Upper lobe of left lung (tissue), 6 donors: ENCODE results near the gene TP53I13. TPM values are rescaled to one million over a fixed set of nuclear protein-coding genes. Genes with fewer than 3 reads are reported as not detected.

Experiments
- ATAC-seq, 2 donors: fragments of 200-7000 bp; cut with Tn5 transposase; one replicate each; pipeline ENCODE4 v1.9.1; 2022; ENCODE audit warnings: mild to moderate bottlenecking in 2 of 2, moderate library complexity in 2 of 2; ENCODE audit not compliant: low FRiP score in 2 of 2
- DNase-seq, 2 donors: peaks; one replicate each; pipeline ENCODE4 v3.0.0-alpha.2; 2019 to 2020
- H3K27ac ChIP-seq, 4 donors: fragments of 200-600 bp; sonication (generic); one replicate each; pipeline ENCODE4 v1.5.1; 2016 to 2019
- H3K27me3 ChIP-seq, 4 donors: fragments of 200-600 bp; sonication (generic); one replicate each; pipeline ENCODE4 v1.5.1; 2017 to 2019
- H3K36me3 ChIP-seq, 4 donors: fragments of 200-600 bp; sonication (generic); one replicate each; pipeline ENCODE4 v1.5.1; 2016 to 2019
- H3K4me1 ChIP-seq, 4 donors: fragments of 200-600 bp; sonication (generic); one replicate each; pipeline ENCODE4 v1.5.1; 2018 to 2019
- H3K4me3 ChIP-seq, 4 donors: fragments of 200-600 bp; sonication (generic); one replicate each; pipeline ENCODE4 v1.5.1; 2017 to 2019; ENCODE audit warnings: mild to moderate bottlenecking in 2 of 4, moderate library complexity in 1 of 4
- H3K9me3 ChIP-seq, 4 donors: fragments of 200-600 bp; sonication (generic); one replicate each; pipeline ENCODE4 v1.5.1; 2018 to 2019
- EP300 ChIP-seq, 4 donors: sonication (generic); formaldehyde crosslinking; IDR thresholded peaks; one replicate each; pipeline ENCODE4 v1.5.1; 2017; ENCODE audit warnings: antibody characterized with exemption in 4 of 4, control low read depth in 2 of 4
- POLR2A ChIP-seq, 4 donors: fragments of 450-650 bp; IDR thresholded peaks; one replicate each; pipeline ENCODE4 v1.5.1; 2016 to 2017; ENCODE audit warnings: antibody characterized with exemption in 4 of 4, mild to moderate bottlenecking in 2 of 4
- POLR2AphosphoS5 ChIP-seq, 2 donors: sonication (generic); formaldehyde crosslinking; IDR thresholded peaks; one replicate each; pipeline ENCODE4 v1.5.1; 2017; ENCODE audit warnings: antibody characterized with exemption in 2 of 2
- WGBS, 2 donors: methylation state at CpG; one replicate each; pipeline ENCODE4 v1.1.5; 2017 to 2018; 5-methylcytosine and 5-hydroxymethylcytosine counted together
- total RNA-seq, 6 donors: library from RNA; depleted of rRNA in 4 of 6; stranded (reverse); fragments of >200 nt in 4 of 6; gene quantifications; one replicate each; pipeline versions ENCODE4 v1.1.0 to v1.2.1, GENCODE V29; 2016 to 2021
- TF ChIP-seq, protein P1 (sequence below), 6 experiments: fragments of 450-650 bp in 4 of 6; fragments of 200-600 bp in 2 of 6; sonication (generic) in 2 of 6; IDR thresholded peaks; one replicate each; pipeline ENCODE4 v1.5.1; 2016 to 2019; ENCODE audit warnings: antibody characterized with exemption in 6 of 6
- donor health status: DM: no; HTN: no; CAD: no; lungs with moderate emphysema.
- donor health status: DM: no; HTN: yes; CAD: no; lungs with severe emphysema.

Gene TP53I13
- total RNA-seq, 6 donors from 2014 or later = 57.3 to 178 (median 75.4) TPM

DNA sequence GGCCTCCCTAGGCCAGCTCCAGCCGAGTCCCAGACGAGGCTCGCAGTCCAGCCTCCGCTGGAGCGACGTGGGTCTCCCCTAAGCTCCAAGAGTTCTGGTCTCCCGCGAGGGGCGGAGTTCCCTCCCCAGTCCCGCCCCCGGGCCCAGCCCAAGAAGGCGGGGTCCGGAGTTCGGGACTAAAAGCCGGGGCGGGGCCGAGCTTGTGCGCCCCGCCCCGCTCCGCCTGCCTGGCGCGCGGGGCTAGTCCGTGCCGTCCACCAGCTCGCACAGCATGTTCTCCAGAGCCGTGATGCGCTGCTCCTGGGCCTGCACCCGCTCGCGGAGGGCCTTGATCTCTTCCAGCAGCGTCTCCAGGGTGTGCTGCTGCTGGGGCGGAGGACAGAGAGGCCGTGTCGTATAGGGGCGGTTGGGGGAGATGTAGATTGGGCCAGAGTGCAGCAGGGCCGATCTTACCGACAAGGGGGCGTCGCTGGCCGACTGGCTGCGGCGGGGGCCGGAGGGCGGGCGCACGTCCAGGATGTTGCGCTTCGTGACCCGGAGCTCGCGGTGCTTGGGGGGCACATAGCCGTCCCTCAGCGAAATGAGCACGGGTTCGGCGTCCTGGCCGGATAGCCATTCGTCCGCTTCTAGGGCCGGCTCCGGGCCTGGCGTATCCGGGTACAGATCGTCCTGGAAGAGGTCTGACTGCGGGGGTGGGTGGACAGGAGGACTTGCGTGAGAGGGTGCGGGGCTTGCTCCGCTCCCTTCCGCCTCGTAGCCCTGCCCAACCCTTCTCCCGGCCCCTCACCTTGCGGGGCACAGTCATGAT, 47.2 kb downstream of the TP53I13 start:
- ATAC-seq (peak; percentile 85 to 88), DNase-seq (peak; percentile 93 to 97)
- H3K36me3 ChIP-seq = no peaks in the 10 kb centered on the region
- TF ChIP-seq EP300 (IDR thresholded peaks at IDR 0.05) = no peak
- TF ChIP-seq, protein P1, sequence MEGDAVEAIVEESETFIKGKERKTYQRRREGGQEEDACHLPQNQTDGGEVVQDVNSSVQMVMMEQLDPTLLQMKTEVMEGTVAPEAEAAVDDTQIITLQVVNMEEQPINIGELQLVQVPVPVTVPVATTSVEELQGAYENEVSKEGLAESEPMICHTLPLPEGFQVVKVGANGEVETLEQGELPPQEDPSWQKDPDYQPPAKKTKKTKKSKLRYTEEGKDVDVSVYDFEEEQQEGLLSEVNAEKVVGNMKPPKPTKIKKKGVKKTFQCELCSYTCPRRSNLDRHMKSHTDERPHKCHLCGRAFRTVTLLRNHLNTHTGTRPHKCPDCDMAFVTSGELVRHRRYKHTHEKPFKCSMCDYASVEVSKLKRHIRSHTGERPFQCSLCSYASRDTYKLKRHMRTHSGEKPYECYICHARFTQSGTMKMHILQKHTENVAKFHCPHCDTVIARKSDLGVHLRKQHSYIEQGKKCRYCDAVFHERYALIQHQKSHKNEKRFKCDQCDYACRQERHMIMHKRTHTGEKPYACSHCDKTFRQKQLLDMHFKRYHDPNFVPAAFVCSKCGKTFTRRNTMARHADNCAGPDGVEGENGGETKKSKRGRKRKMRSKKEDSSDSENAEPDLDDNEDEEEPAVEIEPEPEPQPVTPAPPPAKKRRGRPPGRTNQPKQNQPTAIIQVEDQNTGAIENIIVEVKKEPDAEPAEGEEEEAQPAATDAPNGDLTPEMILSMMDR (IDR thresholded peaks at IDR 0.05) = no peak
- TF ChIP-seq POLR2A (IDR thresholded peaks at IDR 0.05) = peak in 2 of 4 donors; percentile 9 to 50
- TF ChIP-seq POLR2AphosphoS5 (IDR thresholded peaks at IDR 0.05) = peak in 1 of 2 donors; percentile 67
- H3K27me3 ChIP-seq = peaks cover 0 to 10% (median 0%) of the 10 kb centered on the region in 4 donors
- peak overlapping the region in 3 of 4 donors; percentile 4 to 32 (median 19) for H3K27ac ChIP-seq
- peak overlapping the region; percentile 23 to 52 (median 39) for H3K4me3 ChIP-seq
- 4 to 5% methylated on average over 14 to 64 of the region's 74 CpGs for WGBS, 2 donors
- H3K9me3 ChIP-seq = no peaks in the 10 kb centered on the region
- peaks cover 49 to 66% (median 60%) of the 10 kb centered on the region in 4 donors for H3K4me1 ChIP-seq

DNA sequence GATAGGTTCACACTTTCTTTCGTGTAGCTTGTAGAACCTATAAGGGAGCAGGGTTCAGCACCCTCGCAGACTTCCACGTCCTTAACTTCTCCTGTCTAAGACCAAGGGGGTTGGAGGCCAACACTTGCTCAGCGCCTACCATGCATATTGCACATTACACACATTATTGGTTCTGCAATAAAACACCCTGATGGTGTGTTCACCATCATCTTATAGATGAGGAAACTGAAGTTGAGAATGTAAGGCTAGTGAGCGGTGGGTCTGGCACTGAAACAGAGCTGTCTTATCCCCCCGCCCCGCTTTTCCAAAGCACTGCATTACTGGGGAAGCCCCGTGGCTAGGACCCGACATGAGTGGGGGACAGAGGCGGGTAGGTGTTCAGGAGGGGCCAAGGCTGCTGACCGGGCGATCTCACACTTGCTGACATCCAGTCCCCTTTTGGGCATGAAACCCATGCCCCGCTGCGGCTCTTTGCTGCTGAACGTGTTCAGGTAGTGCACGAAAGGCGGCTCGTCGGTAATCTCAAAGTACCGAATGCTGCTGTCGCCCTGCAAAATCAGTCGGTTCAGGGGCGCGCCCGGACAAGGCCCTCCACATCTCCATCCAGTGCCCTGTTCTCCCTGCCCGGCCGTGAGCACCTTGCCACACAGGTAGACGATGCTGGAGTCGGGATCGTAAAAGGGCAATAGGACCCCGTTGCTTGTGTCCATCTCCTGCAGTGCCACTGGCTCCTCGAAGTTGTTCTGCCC, 48.0 kb downstream of the TP53I13 start:
- TF ChIP-seq POLR2AphosphoS5 (IDR thresholded peaks at IDR 0.05) (no peak), POLR2A (IDR thresholded peaks at IDR 0.05) (no peak), EP300 (IDR thresholded peaks at IDR 0.05) (no peak)
- TF ChIP-seq, protein P1 (IDR thresholded peaks at IDR 0.05) = no peak
- peaks cover 49 to 66% (median 60%) of the 10 kb centered on the region in 4 donors for H3K4me1 ChIP-seq
- no peaks in the 10 kb centered on the region for H3K9me3 ChIP-seq
- no peak for DNase-seq
- H3K36me3 ChIP-seq = no peaks in the 10 kb centered on the region
- ATAC-seq = no peak
- WGBS, 2 donors = 26 to 57% methylated on average over 10 to 32 of the region's 32 CpGs
- peak overlapping the region in 3 of 4 donors; percentile 29 to 52 (median 49) for H3K4me3 ChIP-seq
- peaks cover 0 to 10% (median 0%) of the 10 kb centered on the region in 4 donors for H3K27me3 ChIP-seq
- H3K27ac ChIP-seq = peak overlapping the region in 1 of 4 donors; percentile 19

GRCh38 chr17:29617125-29617480, 48.6 kb downstream of the TP53I13 start:
- peak in 1 of 4 donors; percentile 46 for TF ChIP-seq POLR2A (IDR thresholded peaks at IDR 0.05)
- peak in 1 of 2 donors; percentile 29 for TF ChIP-seq POLR2AphosphoS5 (IDR thresholded peaks at IDR 0.05)
- no peak for TF ChIP-seq EP300 (IDR thresholded peaks at IDR 0.05)
- TF ChIP-seq, protein P1 (IDR thresholded peaks at IDR 0.05) = peak; percentile 49 to 79 (median 76)
- H3K4me1 ChIP-seq = peaks cover 54 to 71% (median 65%) of the 10 kb centered on the region in 4 donors

GRCh38 chr17:29617481-29618271, 49.2 kb downstream of the TP53I13 start:
- 34 to 45% methylated on average over 17 to 36 of the region's 68 CpGs for WGBS, 2 donors
- Histone ChIP-seq H3K9me3 (no peaks in the 10 kb centered on the region), H3K27me3 (peaks cover 0 to 10% (median 0%) of the 10 kb centered on the region in 4 donors), H3K4me3 (peak overlapping the region in 3 of 4 donors; percentile 35 to 51 (median 49)), H3K4me1 (peaks cover 56 to 75% (median 69%) of the 10 kb centered on the region in 4 donors), H3K27ac (peak overlapping the region in 2 of 4 donors; percentile 66 to 69), H3K36me3 (no peaks in the 10 kb centered on the region)
- ATAC-seq (peak; percentile 66 to 75), DNase-seq (peak; percentile 92 to 98)
- no peak for TF ChIP-seq EP300 (IDR thresholded peaks at IDR 0.05)
- TF ChIP-seq POLR2A (IDR thresholded peaks at IDR 0.05) = no peak
- TF ChIP-seq POLR2AphosphoS5 (IDR thresholded peaks at IDR 0.05) = no peak
- TF ChIP-seq, protein P1 (IDR thresholded peaks at IDR 0.05) = peak; percentile 45 to 91 (median 76)

More at GRCh38 chr17:29617125-29617480, 48.6 kb downstream of the TP53I13 start:
- Histone ChIP-seq H3K27ac (peak overlapping the region in 2 of 4 donors; percentile 66 to 69), H3K4me3 (peak overlapping the region in 3 of 4 donors; percentile 35 to 51 (median 49)), H3K27me3 (peaks cover 0 to 10% (median 0%) of the 10 kb centered on the region in 4 donors), H3K9me3 (no peaks in the 10 kb centered on the region), H3K36me3 (no peaks in the 10 kb centered on the region)
- 25 to 43% methylated on average over 1 to 10 of the region's 16 CpGs for WGBS, 2 donors
- peak; percentile 49 to 76 for ATAC-seq
- DNase-seq = peak; percentile 89 to 92
